GM18526 (cell line): Measurements from ENCODE around the gene RSU1.

Source experiments
- POLR2A ChIP-seq: IDR thresholded peaks from 3 replicates; pipeline ENCODE4 v1.6.1; 2011; ENCODE audit not compliant: insufficient read length; ENCODE audit errors: extremely low read depth

RSU1 gene

DNA sequence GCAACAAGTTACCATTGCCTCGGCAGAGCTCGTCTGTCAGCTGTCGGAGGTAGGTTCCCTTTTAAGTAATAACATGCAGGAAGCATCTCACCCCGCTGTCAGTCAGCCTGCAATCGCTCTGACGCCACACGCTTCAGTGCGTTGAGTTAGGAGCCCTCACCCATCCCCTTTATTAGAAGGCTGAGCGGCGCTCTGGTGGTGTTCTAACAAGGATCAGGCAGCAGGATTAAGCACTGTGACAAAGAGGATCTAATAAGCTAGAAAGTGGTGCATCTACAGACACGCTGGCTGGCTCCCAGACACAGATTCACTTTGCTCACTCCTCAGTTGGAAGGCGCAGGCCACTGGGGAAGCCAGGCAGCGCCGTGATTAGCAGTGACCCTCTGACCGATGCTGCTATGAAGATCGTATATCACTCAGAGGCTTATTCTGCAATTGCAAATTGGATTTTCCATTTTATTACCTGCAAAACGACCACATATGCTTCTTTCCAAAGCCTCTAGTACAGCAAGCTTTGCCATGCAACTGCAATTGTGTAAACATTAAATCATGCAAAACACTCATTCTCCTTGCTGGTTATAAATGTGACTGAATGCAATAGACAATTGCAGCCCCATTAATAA is 117.7 kb downstream of the RSU1 start:
- TF ChIP-seq POLR2A, result no peak

DNA sequence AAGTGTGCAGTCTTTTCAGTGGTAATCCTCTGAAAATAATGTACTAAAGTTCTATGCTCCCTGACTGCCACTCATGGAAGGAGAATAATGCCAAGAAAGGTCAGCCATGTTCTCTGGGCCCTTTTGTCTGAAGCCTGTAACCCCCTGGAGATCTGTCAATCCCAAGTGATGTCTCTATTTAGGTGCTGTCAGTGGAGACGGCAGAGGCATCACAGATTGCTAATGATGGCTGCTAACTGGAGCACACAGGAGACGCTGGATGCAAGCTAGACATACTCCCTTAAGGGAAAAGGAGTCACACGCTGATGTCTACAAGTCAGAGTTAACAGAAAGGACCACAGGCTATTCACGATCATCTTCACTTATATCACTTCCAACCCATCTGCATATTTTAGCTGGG is 118.8 kb downstream of the RSU1 start:
- TF ChIP-seq POLR2A, result no peak

DNA sequence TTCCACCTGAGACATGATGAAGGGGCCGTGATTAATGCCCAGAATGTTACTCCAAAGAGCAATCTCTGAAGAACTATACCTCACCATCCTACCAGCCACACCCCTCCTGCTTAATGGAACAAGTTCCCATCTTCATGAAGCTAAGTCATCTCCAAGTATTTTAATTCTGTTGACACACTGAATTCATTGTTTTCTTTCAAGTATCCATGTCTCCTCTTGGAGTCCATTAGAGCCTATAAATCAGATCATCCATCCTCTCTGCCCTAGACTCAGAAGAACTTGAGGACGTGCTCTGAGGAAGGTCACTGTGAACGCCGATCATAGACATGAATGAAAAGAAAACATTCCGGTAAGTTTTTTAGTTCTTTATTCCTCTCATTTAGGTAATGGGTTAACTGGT is 126.8 kb downstream of the RSU1 start:
- TF ChIP-seq POLR2A, result no peak

DNA sequence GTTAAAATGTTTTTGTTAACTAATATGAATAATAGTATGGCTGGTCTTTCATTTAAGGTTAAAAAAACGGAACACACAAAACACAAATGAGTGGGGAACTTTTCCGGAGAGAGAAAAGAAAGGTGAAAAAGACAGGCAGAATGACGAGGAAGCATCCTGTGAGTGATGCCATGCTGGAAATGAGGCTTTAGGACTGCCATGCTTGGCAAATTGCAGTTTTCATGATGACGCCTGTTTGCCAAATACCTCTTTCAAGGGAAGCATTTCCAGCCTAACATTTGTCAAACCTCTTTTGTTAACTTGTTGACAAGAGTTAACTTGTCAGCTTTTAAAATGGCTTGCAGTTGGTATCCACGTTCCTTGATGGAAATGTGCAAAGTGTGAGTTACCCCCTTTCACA is 127.5 kb downstream of the RSU1 start:
- no peak for TF ChIP-seq POLR2A

DNA sequence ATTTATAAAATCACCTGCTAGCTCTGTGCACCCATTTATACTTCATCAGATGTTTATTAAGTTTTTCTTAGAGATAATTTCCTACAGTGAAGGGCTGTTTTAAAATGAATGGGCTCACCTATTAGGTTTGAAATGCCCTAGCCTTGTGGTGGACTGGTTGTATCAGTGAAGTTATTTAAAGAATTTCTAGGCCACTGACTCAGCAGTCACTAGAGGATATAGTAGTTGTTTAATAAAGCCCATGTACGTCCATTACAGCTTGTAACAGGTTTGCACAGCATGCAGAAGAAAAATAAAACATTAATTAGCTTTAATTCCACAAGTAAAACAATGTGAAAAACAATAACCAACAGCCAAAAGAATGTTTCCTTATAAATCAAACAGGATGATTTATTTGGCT is 128.0 kb downstream of the RSU1 start:
- no peak for TF ChIP-seq POLR2A

DNA sequence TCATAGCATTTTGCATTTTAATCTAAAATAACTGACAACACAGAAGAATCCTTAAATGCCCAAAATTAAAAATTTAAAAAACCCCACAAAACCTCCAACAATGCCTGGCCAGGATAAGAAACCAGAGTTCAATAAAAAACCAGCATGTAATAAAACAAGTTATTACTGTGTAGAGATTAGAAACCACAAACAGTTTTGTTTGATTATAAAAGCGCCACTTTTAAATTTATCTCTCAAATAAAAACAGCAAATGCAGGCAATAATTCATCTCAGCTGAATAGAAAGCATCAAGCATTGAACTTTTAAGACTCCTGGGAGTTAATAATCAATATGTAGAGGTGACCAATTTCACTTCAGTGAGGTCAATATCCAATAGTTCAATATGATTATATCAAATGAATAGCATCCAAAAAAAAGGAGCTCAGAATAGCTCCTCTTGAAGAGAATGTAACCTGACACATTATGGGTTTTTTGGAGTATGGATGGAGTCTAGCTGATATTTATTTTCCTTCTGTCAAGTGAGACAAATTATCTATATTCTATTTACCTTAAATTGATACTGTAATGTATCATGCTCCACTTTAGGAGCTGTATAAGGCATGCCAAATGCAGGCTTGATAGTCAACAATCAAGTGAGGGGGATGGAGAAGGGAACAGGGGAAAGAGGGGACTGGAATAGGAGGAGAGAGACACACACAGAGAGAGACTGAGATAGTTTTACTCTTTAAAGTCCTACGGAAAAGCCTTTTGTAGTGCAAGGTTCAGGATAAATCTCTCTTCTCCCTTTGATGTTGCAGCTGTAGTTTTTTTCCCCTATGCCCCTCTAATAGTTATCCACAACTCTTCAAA is 130.9 kb downstream of the RSU1 start:
- no peak for TF ChIP-seq POLR2A

DNA sequence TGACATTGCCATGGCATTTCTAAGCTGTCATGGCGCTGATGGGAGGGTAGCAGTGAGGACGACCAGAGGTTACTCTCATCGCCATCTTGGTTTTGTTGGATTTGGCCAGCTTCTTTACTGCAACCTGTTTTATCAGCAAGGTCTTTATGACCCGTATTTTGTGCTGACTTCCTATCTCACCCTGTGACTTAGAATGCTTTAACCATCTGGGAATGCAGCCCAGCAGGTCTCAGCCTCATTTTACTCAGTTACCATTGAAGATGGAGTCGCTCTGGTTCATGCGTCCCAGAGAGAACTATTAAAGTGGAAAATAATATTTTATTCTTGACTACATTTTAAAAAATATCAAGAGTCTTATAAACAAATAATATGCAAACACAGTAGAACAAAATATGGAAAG is 131.7 kb downstream of the RSU1 start:
- no peak for TF ChIP-seq POLR2A

DNA sequence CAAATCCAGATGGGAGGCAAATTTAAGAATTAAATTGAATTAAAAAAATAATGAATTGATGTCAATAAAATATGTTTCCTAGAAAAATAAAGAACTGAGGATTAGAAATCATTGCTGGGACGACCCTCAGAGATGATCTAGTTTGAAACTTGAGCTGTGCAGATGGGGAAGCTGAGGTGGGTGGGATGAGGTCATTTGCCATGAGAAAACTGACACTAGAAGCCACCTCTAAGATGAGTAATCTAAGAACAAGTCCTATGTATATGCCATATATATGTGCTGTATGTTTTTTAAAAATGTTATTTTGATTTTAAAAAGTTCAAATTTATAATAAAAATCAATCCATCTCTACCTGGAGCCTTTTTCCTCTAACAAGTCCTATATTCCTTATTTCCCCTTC is 135.7 kb downstream of the RSU1 start:
- no peak for TF ChIP-seq POLR2A

DNA sequence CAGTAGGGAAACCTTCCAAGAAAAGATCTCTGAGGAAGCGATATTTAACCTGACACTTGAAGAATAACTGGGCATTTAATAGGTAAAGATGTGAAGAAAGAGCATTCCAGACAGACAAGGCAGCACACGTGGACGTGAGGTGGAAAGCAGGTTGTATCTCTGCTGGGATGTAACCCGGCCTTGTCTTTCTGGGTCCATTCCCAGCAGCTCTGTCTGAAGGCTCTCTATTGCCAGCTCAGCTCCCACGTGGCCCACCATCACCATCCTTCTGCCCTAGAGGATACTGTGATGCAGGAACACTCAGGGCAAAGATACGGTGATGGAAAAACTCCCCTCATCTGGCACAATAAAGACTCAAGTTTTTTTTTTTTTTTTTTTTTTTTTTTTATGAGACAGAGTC is 137.7 kb downstream of the RSU1 start:
- no peak for TF ChIP-seq POLR2A

DNA sequence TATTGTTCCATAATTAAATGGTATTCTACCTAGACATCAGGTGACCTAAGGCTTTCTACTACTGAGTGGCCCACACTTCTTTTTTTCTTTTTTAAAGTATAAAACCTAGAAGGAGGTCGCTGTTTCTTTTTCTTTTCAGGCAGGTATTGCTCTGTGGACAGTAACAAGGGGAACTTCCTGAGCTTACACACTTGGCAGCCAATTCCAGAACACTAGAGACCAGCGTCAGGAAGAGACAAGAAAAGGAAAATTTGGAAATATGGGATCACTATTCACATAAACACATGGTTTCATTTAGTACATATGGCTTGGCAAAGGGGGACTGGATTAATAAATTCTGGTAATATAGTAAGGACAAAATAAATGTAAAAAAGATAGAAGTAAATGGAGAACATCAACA is 141.9 kb downstream of the RSU1 start:
- no peak for TF ChIP-seq POLR2A

DNA sequence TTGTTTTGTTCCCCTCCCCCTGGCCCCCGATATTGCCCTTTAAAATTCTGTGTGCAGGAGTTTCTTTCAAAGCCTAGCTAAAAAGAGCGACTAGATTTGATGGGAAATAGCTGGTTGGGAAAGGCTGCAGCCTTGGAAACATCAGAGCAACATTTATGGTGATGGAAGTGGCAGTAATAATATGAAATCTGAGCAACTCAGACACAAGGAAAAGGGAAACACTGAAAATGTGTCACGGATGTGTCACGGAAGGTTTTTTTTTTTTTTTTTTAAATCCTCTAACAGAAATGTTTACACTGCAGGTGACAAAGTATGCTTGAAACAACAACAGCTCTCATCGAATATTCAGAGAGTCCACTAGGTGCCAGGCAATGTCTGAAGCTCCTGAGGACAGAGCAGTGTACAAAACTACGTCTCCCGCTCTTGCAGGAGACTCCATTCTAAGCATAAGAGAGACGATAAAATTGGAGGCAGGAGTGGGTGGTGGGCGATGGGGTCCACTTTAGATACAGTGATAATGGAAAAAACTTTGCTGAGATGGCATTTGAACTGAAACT is 143.0 kb downstream of the RSU1 start:
- no peak for TF ChIP-seq POLR2A

DNA sequence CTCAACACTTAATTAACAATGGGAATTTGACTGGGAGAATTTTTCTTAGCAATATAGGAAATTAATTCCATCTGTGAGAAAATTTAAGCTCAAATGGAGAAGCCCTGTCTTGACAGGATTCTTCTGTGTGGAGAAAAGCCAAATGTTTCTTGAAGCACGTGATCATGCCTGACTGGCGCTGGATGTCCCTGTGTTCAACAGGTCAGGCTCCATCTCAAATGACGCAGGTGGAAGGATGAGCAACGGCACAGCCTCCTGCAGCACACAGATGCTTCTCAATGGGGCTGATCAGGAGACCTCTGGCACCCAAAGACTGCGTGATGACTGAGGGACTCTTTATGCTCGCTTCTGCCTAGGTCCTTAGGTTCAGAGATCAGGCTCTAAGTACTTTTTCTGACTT is 143.8 kb downstream of the RSU1 start:
- TF ChIP-seq POLR2A, result no peak

DNA sequence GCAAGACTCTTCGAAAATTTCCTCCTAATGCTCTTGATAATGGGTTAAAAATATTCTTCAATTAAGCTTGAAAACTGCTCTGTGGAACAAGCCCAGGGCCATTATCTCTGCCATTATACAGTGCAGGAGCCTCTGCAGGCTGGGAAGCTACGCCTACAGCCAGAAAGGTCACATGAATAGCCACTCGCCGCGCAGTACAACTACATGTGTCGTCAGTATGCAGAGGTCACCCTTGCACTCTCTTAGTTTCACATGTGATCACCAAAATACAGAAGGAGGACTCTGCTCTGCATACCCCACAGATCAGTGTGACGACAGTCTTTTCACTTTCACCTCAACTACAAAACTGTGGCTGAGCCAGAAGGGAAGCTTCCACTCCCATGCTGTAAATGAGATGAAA is 153.8 kb downstream of the RSU1 start:
- TF ChIP-seq POLR2A, result no peak

DNA sequence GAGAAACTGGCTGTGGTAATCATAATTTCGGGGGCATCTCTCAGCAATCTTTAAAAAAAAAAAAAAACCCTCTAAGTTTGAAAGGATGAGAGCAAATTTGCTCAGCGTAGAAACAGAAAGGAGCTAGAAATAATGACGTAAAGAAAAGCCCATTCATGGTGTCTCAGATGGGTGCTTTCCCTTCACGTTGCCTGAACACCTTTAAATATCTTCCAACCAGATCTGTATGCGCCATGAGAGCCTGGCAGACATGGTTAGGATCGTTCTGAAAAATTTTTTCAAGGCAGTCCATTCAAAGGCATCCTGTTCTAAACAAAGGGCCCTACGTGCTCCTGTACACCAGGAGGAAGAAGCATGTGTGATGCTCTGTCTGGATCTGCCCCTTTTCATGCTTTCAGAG is 154.3 kb downstream of the RSU1 start:
- TF ChIP-seq POLR2A, result no peak

DNA sequence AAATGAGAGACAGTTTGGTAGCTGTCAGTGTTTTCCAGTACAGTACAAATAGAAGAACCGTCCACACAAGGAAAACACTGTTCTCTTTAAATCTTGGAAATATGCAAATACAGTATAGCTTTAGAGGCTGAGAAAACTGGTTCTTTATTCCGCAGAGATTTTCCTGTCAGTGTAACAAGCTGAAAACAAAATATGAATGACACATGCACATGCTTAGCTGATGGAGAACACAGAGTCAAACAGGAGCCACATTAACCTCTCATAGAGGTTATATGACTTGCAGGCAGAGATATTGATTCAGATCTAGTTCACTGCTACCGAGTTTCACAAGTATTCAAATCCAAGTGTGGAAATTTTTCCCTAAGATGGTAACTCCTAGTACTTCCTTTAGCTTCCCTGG is 160.3 kb downstream of the RSU1 start:
- TF ChIP-seq POLR2A, result no peak

DNA sequence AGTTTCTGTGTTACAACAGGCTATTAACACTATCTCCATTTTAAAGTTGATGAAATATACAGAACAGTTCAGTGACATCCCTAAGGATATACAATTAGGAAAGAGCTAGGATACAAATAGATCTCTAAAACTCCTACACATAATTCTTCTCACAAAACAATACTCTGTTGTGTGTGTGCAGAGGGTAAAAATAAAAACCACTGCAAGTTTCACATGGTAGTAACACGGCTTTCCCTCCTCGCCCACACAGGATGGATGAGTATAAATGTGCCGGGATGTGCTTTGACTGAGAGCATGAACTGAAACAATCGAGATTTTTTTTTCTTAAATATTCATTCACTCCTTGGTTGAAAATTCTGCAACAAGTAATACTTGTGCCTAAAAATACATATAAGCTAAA is 164.0 kb downstream of the RSU1 start:
- no peak for TF ChIP-seq POLR2A
